ENCODE results near the gene RANBP10. TPM values are rescaled to one million over a fixed set of nuclear protein-coding genes. Genes with fewer than 3 reads are reported as not detected.

Gene RANBP10
- total and polyA plus RNA-seq, 3 donors from 2014 or later = 23.0 to 25.2 (median 23.5) TPM

GRCh38 chr16:67780847-67781564 is 25.4 kb downstream of the RANBP10 start:
- intact Hi-C loops (cut with DNase I; ENCODE audit: low total_unique reads) = no loop called here
- 91 to 92% methylated on average over 7 of the region's 7 CpGs for WGBS, 2 donors

GRCh38 chr16:67779256-67780014 is 26.9 kb downstream of the RANBP10 start:
- Histone ChIP-seq H3K4me3 (no peak overlapping the region), H3K4me1 (peaks cover 2% of the 10 kb centered on the region), H3K36me3 (ENCODE audit: low read depth, missing control alignments) (no peaks in the 10 kb centered on the region), H3K9me3 (no peaks in the 10 kb centered on the region), H3K27me3 (no peaks in the 10 kb centered on the region), H3K27ac (no peak overlapping the region)
- 81 to 82% methylated on average over 5 of the region's 5 CpGs for WGBS, 2 donors
- TF ChIP-seq POLR2A (IDR thresholded peaks at IDR 0.05) (no peak), CTCF (IDR thresholded peaks at IDR 0.05) (no peak)
- DNase-seq = no peak
- intact Hi-C loops (cut with DNase I; ENCODE audit: low total_unique reads) = no loop called here

More at GRCh38 chr16:67780847-67781564, 25.4 kb downstream of the RANBP10 start:
- Histone ChIP-seq H3K9me3 (no peaks in the 10 kb centered on the region), H3K36me3 (ENCODE audit: low read depth, missing control alignments) (no peaks in the 10 kb centered on the region), H3K27ac (no peak overlapping the region), H3K27me3 (no peaks in the 10 kb centered on the region), H3K4me3 (no peak overlapping the region), H3K4me1 (no peaks in the 10 kb centered on the region)
- TF ChIP-seq CTCF (IDR thresholded peaks at IDR 0.05) (no peak), POLR2A (IDR thresholded peaks at IDR 0.05) (no peak)
- no peak for DNase-seq

- Histone ChIP-seq H3K9me3 (no peaks in the 10 kb centered on the region), H3K4me1 (peaks cover 22% of the 10 kb centered on the region), H3K27me3 (no peaks in the 10 kb centered on the region), H3K36me3 (ENCODE audit: low read depth, missing control alignments) (no peaks in the 10 kb centered on the region), H3K27ac (no peak overlapping the region), H3K4me3 (no peak overlapping the region)
- DNase-seq = no peak
- TF ChIP-seq POLR2A (IDR thresholded peaks at IDR 0.05) (no peak), CTCF (IDR thresholded peaks at IDR 0.05) (no peak)
- WGBS, 2 donors = 95 to 97% methylated on average over 6 of the region's 6 CpGs
- intact Hi-C loops (cut with DNase I; ENCODE audit: low total_unique reads) = no loop called here
Observed at GRCh38 chr16:67775273-67775672, 31.1 kb downstream of the RANBP10 start.

- H3K36me3 ChIP-seq (ENCODE audit: low read depth, missing control alignments) = no peaks in the 10 kb centered on the region
- no peak for TF ChIP-seq POLR2A (IDR thresholded peaks at IDR 0.05)
- no peak for TF ChIP-seq CTCF (IDR thresholded peaks at IDR 0.05)
- H3K9me3 ChIP-seq = no peaks in the 10 kb centered on the region
- no peak overlapping the region for H3K4me3 ChIP-seq
- 82 to 88% methylated on average over 3 of the region's 3 CpGs for WGBS, 2 donors
- H3K4me1 ChIP-seq = peaks cover 22% of the 10 kb centered on the region
- H3K27me3 ChIP-seq = no peaks in the 10 kb centered on the region
- intact Hi-C loops (cut with DNase I; ENCODE audit: low total_unique reads) = no loop called here
- H3K27ac ChIP-seq = no peak overlapping the region
- DNase-seq = no peak
Observed at GRCh38 chr16:67774457-67774853, 31.9 kb downstream of the RANBP10 start.

Data from testis (tissue), 3 donors.